Immature natural killer cell (primary cell): ENCODE data around the gene MICAL2. TPM values are rescaled to one million over a fixed set of nuclear protein-coding genes. Genes with fewer than 3 reads are reported as not detected.

Experiments
- DNase-seq, 3 donors: peaks; one replicate each; pipeline ENCODE4 v3.0.0; 2022; ENCODE audit warnings: mixed read lengths in 1 of 3
- H3K27ac Mint-ChIP-seq, 6 donors: one replicate each; pipeline ENCODE4 v1.8.0; 2020; ENCODE audit warnings: mixed read lengths in 6 of 6, mild to moderate bottlenecking in 5 of 6, inconsistent platforms in 4 of 6, moderate library complexity in 3 of 6
- H3K27me3 Mint-ChIP-seq, 3 donors: one replicate each; pipeline ENCODE4 v1.8.0; 2020 to 2021; ENCODE audit warnings: low read depth in 3 of 3, mild to moderate bottlenecking in 3 of 3, mixed read lengths in 3 of 3, moderate library complexity in 3 of 3, inconsistent platforms in 1 of 3
- H3K36me3 Mint-ChIP-seq, 3 donors: one replicate each; pipeline ENCODE4 v1.8.0; 2020; ENCODE audit warnings: mixed read lengths in 3 of 3, inconsistent platforms in 2 of 3, mild to moderate bottlenecking in 2 of 3
- H3K4me1 Mint-ChIP-seq, 2 donors: one replicate each; pipeline ENCODE4 v1.8.0; 2020; ENCODE audit warnings: inconsistent platforms in 2 of 2, mild to moderate bottlenecking in 2 of 2, mixed read lengths in 2 of 2, moderate library complexity in 1 of 2
- H3K4me3 Mint-ChIP-seq, 5 donors: one replicate each; pipeline ENCODE4 v1.8.0; 2020; ENCODE audit warnings: mild to moderate bottlenecking in 5 of 5, mixed read lengths in 5 of 5, inconsistent platforms in 3 of 5, moderate library complexity in 3 of 5
- H3K9me3 Mint-ChIP-seq, 6 donors: one replicate each; pipeline ENCODE4 v1.8.0; 2020; ENCODE audit warnings: mild to moderate bottlenecking in 6 of 6, mixed read lengths in 6 of 6, inconsistent platforms in 4 of 6, moderate library complexity in 3 of 6
- polyA plus RNA-seq, 3 donors: library from polyadenylated mRNA; unstranded; fragments of 300-500 nt; fragmentation: Illumina TruSeq; gene quantifications; one replicate each; pipeline ENCODE4 v1.2.3, GENCODE V29; 2021

The MICAL2 gene
- polyA plus RNA-seq, 3 donors from 2014 or later = 7.0 to 35.0 (median 10.1) TPM

GRCh38 chr11:12294613-12295012 is 184.2 kb downstream of the MICAL2 start:
- peaks cover 0 to 19% (median 6%) of the 10 kb centered on the region in 6 donors for H3K9me3 Mint-ChIP-seq
- no peak for DNase-seq
- peaks cover 1 to 6% (median 5%) of the 10 kb centered on the region in 3 donors for H3K27me3 Mint-ChIP-seq
- H3K36me3 Mint-ChIP-seq = peaks cover 6 to 21% (median 19%) of the 10 kb centered on the region in 3 donors
- H3K4me3 Mint-ChIP-seq = no peak overlapping the region
- H3K4me1 Mint-ChIP-seq = peaks cover 4 to 8% of the 10 kb centered on the region in 2 donors
- no peak overlapping the region for H3K27ac Mint-ChIP-seq

GRCh38 chr11:12295943-12296342 is 185.6 kb downstream of the MICAL2 start:
- Mint-ChIP-seq H3K27ac (no peak overlapping the region), H3K4me1 (peaks cover 0 to 2% of the 10 kb centered on the region in 2 donors), H3K27me3 (peaks cover 1 to 6% (median 3%) of the 10 kb centered on the region in 3 donors), H3K36me3 (peaks cover 8 to 23% (median 22%) of the 10 kb centered on the region in 3 donors), H3K4me3 (no peak overlapping the region), H3K9me3 (peaks cover 0 to 21% (median 6%) of the 10 kb centered on the region in 6 donors)
- no peak for DNase-seq

GRCh38 chr11:12298610-12299009 is 188.2 kb downstream of the MICAL2 start:
- no peak for DNase-seq
- Mint-ChIP-seq H3K9me3 (peaks cover 0 to 21% (median 6%) of the 10 kb centered on the region in 6 donors), H3K4me3 (no peak overlapping the region), H3K4me1 (no peaks in the 10 kb centered on the region), H3K27me3 (peaks cover 1 to 5% (median 3%) of the 10 kb centered on the region in 3 donors), H3K27ac (no peak overlapping the region), H3K36me3 (peaks cover 8 to 24% (median 22%) of the 10 kb centered on the region in 3 donors)

GRCh38 chr11:12301379-12301778 is 191.0 kb downstream of the MICAL2 start:
- H3K4me1 Mint-ChIP-seq = no peaks in the 10 kb centered on the region
- H3K27ac Mint-ChIP-seq = no peak overlapping the region
- H3K9me3 Mint-ChIP-seq = peaks cover 0 to 21% (median 6%) of the 10 kb centered on the region in 6 donors
- H3K4me3 Mint-ChIP-seq = no peak overlapping the region
- peaks cover 8 to 25% (median 24%) of the 10 kb centered on the region in 3 donors for H3K36me3 Mint-ChIP-seq
- peaks cover 0 to 5% (median 1%) of the 10 kb centered on the region in 3 donors for H3K27me3 Mint-ChIP-seq
- DNase-seq = no peak

- Mint-ChIP-seq H3K4me1 (no peaks in the 10 kb centered on the region), H3K9me3 (peaks cover 0 to 12% (median 4%) of the 10 kb centered on the region in 6 donors), H3K36me3 (peaks cover 8 to 16% (median 14%) of the 10 kb centered on the region in 3 donors), H3K27ac (no peak overlapping the region), H3K27me3 (peaks cover 0 to 2% (median 0%) of the 10 kb centered on the region in 3 donors), H3K4me3 (no peak overlapping the region)
- no peak for DNase-seq
Observed at GRCh38 chr11:12303421-12304149, 193.2 kb downstream of the MICAL2 start.

- Mint-ChIP-seq H3K9me3 (peaks cover 0 to 4% (median under 1%) of the 10 kb centered on the region in 6 donors), H3K4me1 (no peaks in the 10 kb centered on the region), H3K4me3 (no peak overlapping the region), H3K27me3 (peaks cover 0 to 7% (median 1%) of the 10 kb centered on the region in 3 donors), H3K36me3 (peaks cover 0 to 7% (median 0%) of the 10 kb centered on the region in 3 donors), H3K27ac (no peak overlapping the region)
- no peak for DNase-seq
Observed at GRCh38 chr11:12306830-12307229, 196.4 kb downstream of the MICAL2 start.

GRCh38 chr11:12312132-12312531 is 201.7 kb downstream of the MICAL2 start:
- Mint-ChIP-seq H3K9me3 (peaks cover 0 to 20% (median 7%) of the 10 kb centered on the region in 6 donors), H3K27ac (no peak overlapping the region), H3K4me3 (no peak overlapping the region), H3K4me1 (no peaks in the 10 kb centered on the region), H3K27me3 (peaks cover 0 to 7% (median 2%) of the 10 kb centered on the region in 3 donors), H3K36me3 (peaks cover 8 to 9% (median 8%) of the 10 kb centered on the region in 3 donors)
- no peak for DNase-seq

Other genes with a start within 250 kb of the MICAL2 start
- under 1 TPM in 2 of 3 donors, not detected in 1; 0.31 to 0.76 TPM for gene DKK3, start 102.0 kb upstream of the MICAL2 start, polyA plus RNA-seq